ENCODE results near the gene COIL. TPM values are rescaled to one million over a fixed set of nuclear protein-coding genes. Genes with fewer than 3 reads are reported as not detected.

Gene COIL
- total and polyA plus RNA-seq, 5 donors = 7.7 to 10.7 (median 9.8) TPM

DNA sequence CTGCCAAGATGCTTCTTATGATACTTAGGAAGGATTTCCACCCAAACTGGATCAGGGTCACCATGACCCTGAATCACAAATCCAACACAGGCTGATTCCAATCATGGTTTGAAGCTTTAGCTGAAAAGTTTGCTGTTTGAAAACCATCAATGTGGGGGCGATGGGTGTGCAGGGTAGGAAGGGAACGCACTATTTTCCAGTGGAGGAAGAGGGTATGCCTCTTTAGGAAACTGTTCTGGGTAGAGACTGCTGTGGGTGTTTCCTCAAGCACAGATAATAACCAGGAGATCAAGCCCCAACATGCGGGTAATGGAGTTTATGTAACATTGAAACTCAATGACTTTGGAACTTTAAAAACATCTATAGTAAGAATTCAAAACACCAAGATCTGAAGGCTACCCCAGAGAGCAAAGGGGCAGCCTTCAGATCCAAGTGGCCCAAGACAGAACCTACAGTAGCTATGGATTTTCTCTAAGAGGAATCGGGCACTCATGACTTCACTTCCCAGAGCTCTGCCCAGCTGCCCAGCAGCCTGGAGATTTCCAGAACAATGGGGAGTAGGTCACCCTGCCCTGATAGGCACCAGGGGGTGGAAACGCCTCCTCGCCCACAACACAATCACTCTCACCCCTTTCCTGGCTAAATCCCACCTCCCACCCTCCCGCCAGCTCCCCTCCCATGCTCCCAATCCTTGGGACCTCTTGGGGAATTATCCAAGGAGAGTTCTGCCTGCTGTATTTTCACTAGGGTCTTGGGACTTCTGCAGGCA, 69.8 kb downstream of the COIL start:
- no peaks in the 10 kb centered on the region for H3K9me3 ChIP-seq (ENCODE audit: control insufficient read depth, low read length)
- H3K27me3 ChIP-seq (ENCODE audit: control insufficient read depth, insufficient read depth) = no peaks in the 10 kb centered on the region
- H3K4me1 ChIP-seq (ENCODE audit: control insufficient read depth, insufficient read depth, low read length) = no peaks in the 10 kb centered on the region
- no peak for ATAC-seq
- no peak overlapping the region for H3K4me3 ChIP-seq (ENCODE audit: low read length)
- intact Hi-C loops (cut with DNase I) = no loop called here
- WGBS = 92% methylated on average over 7 of the region's 7 CpGs
- H3K27ac ChIP-seq (ENCODE audit: low read length) = no peak overlapping the region
- no peak for DNase-seq

DNA sequence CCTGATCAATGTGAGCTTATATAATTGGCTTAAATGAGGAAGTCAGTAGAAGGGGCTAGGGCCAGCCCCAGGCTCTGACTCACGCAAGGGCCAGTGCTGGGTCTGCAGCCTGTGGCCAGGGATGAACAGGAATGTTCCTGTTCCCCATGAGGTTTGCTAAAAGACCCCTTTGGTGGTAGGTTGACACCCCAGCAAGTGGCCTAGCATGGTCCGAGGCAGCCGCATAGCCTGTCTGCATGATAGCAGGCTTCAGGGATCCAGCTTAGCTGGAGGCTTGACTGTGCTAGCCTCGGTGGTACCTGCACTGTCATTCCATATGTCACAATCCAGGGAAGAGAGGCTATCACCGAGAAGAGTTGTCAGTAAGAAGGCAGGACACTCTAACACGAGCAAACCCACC, 70.5 kb downstream of the COIL start:
- Histone ChIP-seq H3K9me3 (ENCODE audit: control insufficient read depth, low read length) (no peaks in the 10 kb centered on the region), H3K27ac (ENCODE audit: low read length) (no peak overlapping the region), H3K27me3 (ENCODE audit: control insufficient read depth, insufficient read depth) (no peaks in the 10 kb centered on the region), H3K4me3 (ENCODE audit: low read length) (no peak overlapping the region), H3K4me1 (ENCODE audit: control insufficient read depth, insufficient read depth, low read length) (no peaks in the 10 kb centered on the region)
- WGBS = 95% methylated on average over 6 of the region's 6 CpGs
- ATAC-seq (no peak), DNase-seq (no peak)
- intact Hi-C loops (cut with DNase I) = no loop called here

Other genes with a start within 250 kb of the COIL start
- 1 to 10 TPM in 2 of 4 donors, under 1 TPM in 2; 0.65 to 1.3 (median 1.0) TPM for gene C17orf67, start 127.1 kb downstream of the COIL start, total RNA-seq
- gene C17orf67, start 127.1 kb downstream of the COIL start, polyA plus RNA-seq = 0.43 TPM
- gene DGKE, start 126.9 kb downstream of the COIL start, total RNA-seq = 1 to 10 TPM; 4.7 to 6.0 (median 5.7) TPM
- gene DGKE, start 126.9 kb downstream of the COIL start, polyA plus RNA-seq = 2.4 TPM
- 10 to 100 TPM; 20.5 to 25.7 (median 21.4) TPM for gene TRIM25, start 47.0 kb downstream of the COIL start, total RNA-seq
- gene TRIM25, start 47.0 kb downstream of the COIL start, polyA plus RNA-seq = 9.8 TPM
- gene SCPEP1, start 17.1 kb upstream of the COIL start, total RNA-seq = 10 to 100 TPM; 49.7 to 65.0 (median 58.1) TPM
- gene SCPEP1, start 17.1 kb upstream of the COIL start, polyA plus RNA-seq = 87.9 TPM
- 100 to 1,000 TPM in 3 of 4 donors, 10 to 100 TPM in 1; 92.3 to 194 (median 175) TPM for gene AKAP1, start 124.2 kb upstream of the COIL start, total RNA-seq
- 94.4 TPM for gene AKAP1, start 124.2 kb upstream of the COIL start, polyA plus RNA-seq